ENCODE measurements around the gene MAPK14. TPM values are rescaled to one million over a fixed set of nuclear protein-coding genes. Genes with fewer than 3 reads are reported as not detected.
A peak's percentile ranks its signal among the peaks of the same experiment; 100 is the strongest.

The MAPK14 gene
- total and polyA plus RNA-seq, 10 of the 15 experiments (the other 5 are each of a cell fraction or from before 2014, with no cell fraction given): 12.5 to 59.5 (median 43.0) TPM

DNA sequence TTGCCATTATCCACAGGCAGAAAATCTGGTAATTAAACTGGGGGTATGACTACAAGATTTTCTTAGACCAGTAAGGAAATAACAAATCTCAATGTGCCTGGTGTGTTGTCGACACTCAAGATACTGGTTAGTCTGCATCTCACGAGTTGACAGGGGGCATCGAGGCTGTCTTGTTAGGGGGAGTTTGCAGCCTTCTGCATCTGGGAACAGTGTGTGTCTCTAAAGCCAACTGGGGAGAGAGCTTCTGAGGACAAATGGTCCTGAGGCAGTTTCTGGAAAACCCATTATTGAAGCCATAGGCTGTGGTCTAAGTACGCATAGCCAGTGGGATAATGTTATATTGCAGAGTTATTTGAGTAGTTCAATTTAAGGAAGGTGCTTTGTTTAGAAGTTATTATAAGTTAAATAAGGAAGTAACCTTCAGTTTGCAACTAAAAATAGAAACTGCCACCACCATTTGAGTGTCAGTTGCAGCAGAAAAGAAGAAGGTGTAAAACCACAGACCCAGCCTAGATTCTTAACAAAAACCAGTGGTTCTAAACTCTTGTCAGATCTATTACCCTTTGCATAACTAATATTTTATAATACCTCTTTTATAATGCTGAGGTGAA lies 87.3 kb downstream of the MAPK14 start:
- BruUV-seq (replicated peaks): no TSS peak
- Histone ChIP-seq H3K27me3 (replicated peaks in 1 of 2; ENCODE audit: control insufficient read depth in 2 of 2, insufficient read depth in 2 of 2, low read length in 1 of 2) (no peaks in the 10 kb centered on the region), H3K4me1 (ENCODE audit: control insufficient read depth, insufficient read depth, low read length) (peaks cover 43% of the 10 kb centered on the region), H3K27ac (ENCODE audit: control insufficient read depth, insufficient read depth) (peak overlapping the region; percentile 63), H3K36me3 (ENCODE audit: control insufficient read depth in 2 of 2, insufficient read depth in 2 of 2, low read length in 1 of 2) (peaks cover 0 to 6% of the 10 kb centered on the region in 2 experiments; a peak in 3 of 4 replicates), H3K9ac (ENCODE audit: control insufficient read depth, insufficient read depth, low read length) (no peak overlapping the region), H4K20me1 (ENCODE audit: control insufficient read depth, insufficient read depth) (no peaks in the 10 kb centered on the region), H3K79me2 (ENCODE audit: control insufficient read depth, insufficient read depth, low read length) (no peaks in the 10 kb centered on the region), H2AFZ (ENCODE audit: control insufficient read depth, low read depth, low read length) (no peak overlapping the region), H3K4me2 (ENCODE audit: control insufficient read depth, insufficient read depth) (peak overlapping the region; percentile 70), H3K4me3 (peak overlapping the region; percentile 18; the same call in 1 of the 2 replicates), H3K9me3 (replicated peaks; ENCODE audit: control insufficient read depth, insufficient read depth, low read length) (no peaks in the 10 kb centered on the region)
- peak; percentile 78 for FAIRE-seq
- POLR2A ChIA-PET: interaction anchor here (0.6 to 1.0 kb wide), 3 partner anchors 17 to 446 kb away, joined by 3 to 6 read pairs (median 5); no protein-coding TSS in a partner anchor
- ATAC-seq: peak; percentile 76
- DNase-seq (ENCODE audit: low read depth, low spot score): peak; percentile 60
- 3% methylated on average over 4 of the region's 4 CpGs for WGBS (ENCODE audit: insufficient coverage, insufficient replicate concordance, low lambda C conversion rate, missing lambda C conversion rate)
- SMC1A ChIA-PET (ENCODE audit: uncharacterized antibody, unreplicated experiment): interaction anchor here (1.0 to 3.7 kb wide), 8 partner anchors 10 to 243 kb away, joined by 3 to 23 read pairs (median 4); partner anchors contain the start of gene MAPK14
- in situ Hi-C loops (cut with MboI): no loop called here
- RAD21 ChIA-PET (ENCODE audit: unreplicated experiment): interaction anchor here (0.9 to 1.3 kb wide), 4 partner anchors 16 to 87 kb away, joined by 3 to 9 read pairs (median 9); partner anchors contain the start of genes MAPK13 and MAPK14
- intact Hi-C loops (cut with micrococcal nuclease; ENCODE audit: unreplicated experiment): no loop called here
- CTCF ChIA-PET: interaction anchor here (0.6 to 4.1 kb wide), 6 partner anchors 11 to 187 kb away, joined by 3 to 33 read pairs (median 5); no protein-coding TSS in a partner anchor
- peak in 1 of 2 experiments; percentile 41; a peak in 1 of 4 replicates for TF ChIP-seq BHLHE40 (IDR thresholded peaks at IDR 0.05; ENCODE audit: borderline replicate concordance in 1 of 2, low read depth in 2 of 2, low read length in 1 of 2)
- TF ChIP-seq NBN (IDR thresholded peaks at IDR 0.05): peak; percentile 67; the same call in 1 of the 2 replicates
- TF ChIP-seq SMARCA5 (IDR thresholded peaks at IDR 0.05): peak; percentile 50; the same call in 1 of the 2 replicates
- peak; percentile 95 for TF ChIP-seq RUNX3 (IDR thresholded peaks at IDR 0.05; ENCODE audit: low read length)
- TF ChIP-seq, protein P1, sequence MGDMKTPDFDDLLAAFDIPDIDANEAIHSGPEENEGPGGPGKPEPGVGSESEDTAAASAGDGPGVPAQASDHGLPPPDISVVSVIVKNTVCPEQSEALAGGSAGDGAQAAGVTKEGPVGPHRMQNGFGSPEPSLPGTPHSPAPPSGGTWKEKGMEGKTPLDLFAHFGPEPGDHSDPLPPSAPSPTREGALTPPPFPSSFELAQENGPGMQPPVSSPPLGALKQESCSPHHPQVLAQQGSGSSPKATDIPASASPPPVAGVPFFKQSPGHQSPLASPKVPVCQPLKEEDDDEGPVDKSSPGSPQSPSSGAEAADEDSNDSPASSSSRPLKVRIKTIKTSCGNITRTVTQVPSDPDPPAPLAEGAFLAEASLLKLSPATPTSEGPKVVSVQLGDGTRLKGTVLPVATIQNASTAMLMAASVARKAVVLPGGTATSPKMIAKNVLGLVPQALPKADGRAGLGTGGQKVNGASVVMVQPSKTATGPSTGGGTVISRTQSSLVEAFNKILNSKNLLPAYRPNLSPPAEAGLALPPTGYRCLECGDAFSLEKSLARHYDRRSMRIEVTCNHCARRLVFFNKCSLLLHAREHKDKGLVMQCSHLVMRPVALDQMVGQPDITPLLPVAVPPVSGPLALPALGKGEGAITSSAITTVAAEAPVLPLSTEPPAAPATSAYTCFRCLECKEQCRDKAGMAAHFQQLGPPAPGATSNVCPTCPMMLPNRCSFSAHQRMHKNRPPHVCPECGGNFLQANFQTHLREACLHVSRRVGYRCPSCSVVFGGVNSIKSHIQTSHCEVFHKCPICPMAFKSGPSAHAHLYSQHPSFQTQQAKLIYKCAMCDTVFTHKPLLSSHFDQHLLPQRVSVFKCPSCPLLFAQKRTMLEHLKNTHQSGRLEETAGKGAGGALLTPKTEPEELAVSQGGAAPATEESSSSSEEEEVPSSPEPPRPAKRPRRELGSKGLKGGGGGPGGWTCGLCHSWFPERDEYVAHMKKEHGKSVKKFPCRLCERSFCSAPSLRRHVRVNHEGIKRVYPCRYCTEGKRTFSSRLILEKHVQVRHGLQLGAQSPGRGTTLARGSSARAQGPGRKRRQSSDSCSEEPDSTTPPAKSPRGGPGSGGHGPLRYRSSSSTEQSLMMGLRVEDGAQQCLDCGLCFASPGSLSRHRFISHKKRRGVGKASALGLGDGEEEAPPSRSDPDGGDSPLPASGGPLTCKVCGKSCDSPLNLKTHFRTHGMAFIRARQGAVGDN (IDR thresholded peaks at IDR 0.05): 0 out of 2 replicates have a peak, but pooled peaks have one; percentile 24
- TF ChIP-seq, protein P2, sequence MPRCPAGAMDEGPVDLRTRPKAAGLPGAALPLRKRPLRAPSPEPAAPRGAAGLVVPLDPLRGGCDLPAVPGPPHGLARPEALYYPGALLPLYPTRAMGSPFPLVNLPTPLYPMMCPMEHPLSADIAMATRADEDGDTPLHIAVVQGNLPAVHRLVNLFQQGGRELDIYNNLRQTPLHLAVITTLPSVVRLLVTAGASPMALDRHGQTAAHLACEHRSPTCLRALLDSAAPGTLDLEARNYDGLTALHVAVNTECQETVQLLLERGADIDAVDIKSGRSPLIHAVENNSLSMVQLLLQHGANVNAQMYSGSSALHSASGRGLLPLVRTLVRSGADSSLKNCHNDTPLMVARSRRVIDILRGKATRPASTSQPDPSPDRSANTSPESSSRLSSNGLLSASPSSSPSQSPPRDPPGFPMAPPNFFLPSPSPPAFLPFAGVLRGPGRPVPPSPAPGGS (IDR thresholded peaks at IDR 0.05; ENCODE audit: borderline replicate concordance, insufficient read depth, low read depth, low read length, poor library complexity, severe bottlenecking): no peak
- no peak for TF ChIP-seq CHD1 (IDR thresholded peaks at IDR 0.05; ENCODE audit: low read depth, low read length)
- TF ChIP-seq HDAC2 (IDR thresholded peaks at IDR 0.05): no peak
- TF ChIP-seq TAF1 (IDR thresholded peaks at IDR 0.05; ENCODE audit: borderline replicate concordance, low read depth, low read length): no peak
- TF ChIP-seq NR2C2 (IDR thresholded peaks at IDR 0.05; ENCODE audit: borderline replicate concordance, control insufficient read depth, insufficient read length, low read depth): no peak
- TF ChIP-seq, protein P3, sequence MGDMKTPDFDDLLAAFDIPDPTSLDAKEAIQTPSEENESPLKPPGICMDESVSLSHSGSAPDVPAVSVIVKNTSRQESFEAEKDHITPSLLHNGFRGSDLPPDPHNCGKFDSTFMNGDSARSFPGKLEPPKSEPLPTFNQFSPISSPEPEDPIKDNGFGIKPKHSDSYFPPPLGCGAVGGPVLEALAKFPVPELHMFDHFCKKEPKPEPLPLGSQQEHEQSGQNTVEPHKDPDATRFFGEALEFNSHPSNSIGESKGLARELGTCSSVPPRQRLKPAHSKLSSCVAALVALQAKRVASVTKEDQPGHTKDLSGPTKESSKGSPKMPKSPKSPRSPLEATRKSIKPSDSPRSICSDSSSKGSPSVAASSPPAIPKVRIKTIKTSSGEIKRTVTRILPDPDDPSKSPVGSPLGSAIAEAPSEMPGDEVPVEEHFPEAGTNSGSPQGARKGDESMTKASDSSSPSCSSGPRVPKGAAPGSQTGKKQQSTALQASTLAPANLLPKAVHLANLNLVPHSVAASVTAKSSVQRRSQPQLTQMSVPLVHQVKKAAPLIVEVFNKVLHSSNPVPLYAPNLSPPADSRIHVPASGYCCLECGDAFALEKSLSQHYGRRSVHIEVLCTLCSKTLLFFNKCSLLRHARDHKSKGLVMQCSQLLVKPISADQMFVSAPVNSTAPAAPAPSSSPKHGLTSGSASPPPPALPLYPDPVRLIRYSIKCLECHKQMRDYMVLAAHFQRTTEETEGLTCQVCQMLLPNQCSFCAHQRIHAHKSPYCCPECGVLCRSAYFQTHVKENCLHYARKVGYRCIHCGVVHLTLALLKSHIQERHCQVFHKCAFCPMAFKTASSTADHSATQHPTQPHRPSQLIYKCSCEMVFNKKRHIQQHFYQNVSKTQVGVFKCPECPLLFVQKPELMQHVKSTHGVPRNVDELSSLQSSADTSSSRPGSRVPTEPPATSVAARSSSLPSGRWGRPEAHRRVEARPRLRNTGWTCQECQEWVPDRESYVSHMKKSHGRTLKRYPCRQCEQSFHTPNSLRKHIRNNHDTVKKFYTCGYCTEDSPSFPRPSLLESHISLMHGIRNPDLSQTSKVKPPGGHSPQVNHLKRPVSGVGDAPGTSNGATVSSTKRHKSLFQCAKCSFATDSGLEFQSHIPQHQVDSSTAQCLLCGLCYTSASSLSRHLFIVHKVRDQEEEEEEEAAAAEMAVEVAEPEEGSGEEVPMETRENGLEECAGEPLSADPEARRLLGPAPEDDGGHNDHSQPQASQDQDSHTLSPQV (IDR thresholded peaks at IDR 0.05): no peak
